NCI-H146 treated with DMSO at 0.1 percent for 48 hours (cell line): ENCODE results near the gene KRTAP5-4.
"Not testable (repeated sequence)": the region's sequence is repeated elsewhere in the genome, so short reads cannot be mapped to it uniquely, and the experiment has no call there.

Source experiments
- DNase-seq: peaks from one replicate; lab custom pipeline; 2025; ENCODE audit not compliant: unreplicated experiment; lab: John Stamatoyannopoulos, UW

Gene KRTAP5-4

GRCh38 chr11:1653541-1654387 is 31.8 kb upstream of the KRTAP5-4 start:
- no peak for DNase-seq

- no peak for DNase-seq
Measured at GRCh38 chr11:1652771-1653540, 31.0 kb upstream of the KRTAP5-4 start.

- no peak for DNase-seq
Measured at GRCh38 chr11:1652442-1652770, 30.5 kb upstream of the KRTAP5-4 start.

GRCh38 chr11:1652026-1652425 is 30.1 kb upstream of the KRTAP5-4 start:
- DNase-seq, result no peak

- DNase-seq, result no peak
Measured at GRCh38 chr11:1651411-1651980, 29.6 kb upstream of the KRTAP5-4 start.

- DNase-seq, result no peak
Measured at GRCh38 chr11:1650918-1651262, 29.0 kb upstream of the KRTAP5-4 start.

GRCh38 chr11:1650034-1650917 is 28.3 kb upstream of the KRTAP5-4 start:
- no peak for DNase-seq

- no peak for DNase-seq
Measured at GRCh38 chr11:1648653-1649420, 26.9 kb upstream of the KRTAP5-4 start.

- DNase-seq, result no peak
Measured at GRCh38 chr11:1647901-1648652, 26.1 kb upstream of the KRTAP5-4 start.

- DNase-seq, result not testable (repeated sequence)
Measured at GRCh38 chr11:1646540-1646939, 24.6 kb upstream of the KRTAP5-4 start.

- DNase-seq, result no peak
Measured at GRCh38 chr11:1645357-1645821, 23.5 kb upstream of the KRTAP5-4 start.

GRCh38 chr11:1644601-1645356 is 22.8 kb upstream of the KRTAP5-4 start:
- no peak for DNase-seq

GRCh38 chr11:1643146-1643690 is 21.3 kb upstream of the KRTAP5-4 start:
- no peak for DNase-seq

GRCh38 chr11:1642288-1643145 is 20.6 kb upstream of the KRTAP5-4 start:
- no peak for DNase-seq

GRCh38 chr11:1641096-1641495 is 19.2 kb upstream of the KRTAP5-4 start:
- no peak for DNase-seq

- peak; percentile 47 for DNase-seq
Measured at GRCh38 chr11:1640076-1640946, 18.4 kb upstream of the KRTAP5-4 start.

GRCh38 chr11:1639666-1640065 is 17.7 kb upstream of the KRTAP5-4 start:
- no peak for DNase-seq
